ENCODE results near the gene SHC1. TPM values are rescaled to one million over a fixed set of nuclear protein-coding genes. Genes with fewer than 3 reads are reported as not detected.
"Not testable (repeated sequence)": the region's sequence is repeated elsewhere in the genome, so short reads cannot be mapped to it uniquely, and the experiment has no call there.

The SHC1 gene
- total RNA-seq, 1 experiment from 2014 or later, result 199 TPM

DNA sequence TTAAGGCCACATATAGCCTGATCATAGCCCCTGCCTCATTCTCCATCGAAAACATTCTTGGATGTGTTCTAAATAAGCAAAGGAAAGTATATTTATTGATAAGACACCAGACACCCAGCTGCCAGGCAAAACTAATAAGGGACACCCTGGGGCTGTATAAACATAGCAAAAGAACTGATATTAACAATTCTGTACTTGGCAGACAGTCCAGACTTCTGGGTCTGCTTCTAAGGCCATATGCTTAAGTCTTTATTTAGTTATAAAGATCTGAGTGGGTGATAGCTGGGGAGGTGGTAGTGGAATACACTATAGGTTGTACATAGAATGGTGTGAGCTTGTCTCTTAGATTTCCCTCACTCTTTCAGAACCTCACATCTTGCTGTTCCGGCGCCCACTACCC lies 7.8 kb upstream of the SHC1 start:
- peaks cover 34% of the 10 kb centered on the region for H3K36me3 Mint-ChIP-seq
- CTCF ChIA-PET, result interaction anchor here (4.3 kb wide), 1 partner anchor 21 kb away, joined by 14 read pairs; no protein-coding TSS in a partner anchor
- TF ChIP-seq ZBTB21 (CRISPR knock-in tag; IDR thresholded peaks at IDR 0.05; ENCODE audit: borderline replicate concordance), result no peak
- TF ChIP-seq GTF2I (CRISPR knock-in tag; conservative IDR thresholded peaks at IDR 0.05), result no peak
- no peak for TF ChIP-seq OVOL2 (CRISPR knock-in tag; IDR thresholded peaks at IDR 0.05; ENCODE audit: borderline replicate concordance)
- no peak for TF ChIP-seq RELA (CRISPR knock-in tag; IDR thresholded peaks at IDR 0.05; ENCODE audit: borderline replicate concordance)
- TF ChIP-seq, protein P1, sequence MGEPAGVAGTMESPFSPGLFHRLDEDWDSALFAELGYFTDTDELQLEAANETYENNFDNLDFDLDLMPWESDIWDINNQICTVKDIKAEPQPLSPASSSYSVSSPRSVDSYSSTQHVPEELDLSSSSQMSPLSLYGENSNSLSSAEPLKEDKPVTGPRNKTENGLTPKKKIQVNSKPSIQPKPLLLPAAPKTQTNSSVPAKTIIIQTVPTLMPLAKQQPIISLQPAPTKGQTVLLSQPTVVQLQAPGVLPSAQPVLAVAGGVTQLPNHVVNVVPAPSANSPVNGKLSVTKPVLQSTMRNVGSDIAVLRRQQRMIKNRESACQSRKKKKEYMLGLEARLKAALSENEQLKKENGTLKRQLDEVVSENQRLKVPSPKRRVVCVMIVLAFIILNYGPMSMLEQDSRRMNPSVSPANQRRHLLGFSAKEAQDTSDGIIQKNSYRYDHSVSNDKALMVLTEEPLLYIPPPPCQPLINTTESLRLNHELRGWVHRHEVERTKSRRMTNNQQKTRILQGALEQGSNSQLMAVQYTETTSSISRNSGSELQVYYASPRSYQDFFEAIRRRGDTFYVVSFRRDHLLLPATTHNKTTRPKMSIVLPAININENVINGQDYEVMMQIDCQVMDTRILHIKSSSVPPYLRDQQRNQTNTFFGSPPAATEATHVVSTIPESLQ (CRISPR knock-in tag; IDR thresholded peaks at IDR 0.05), result no peak
- TF ChIP-seq JAZF1 (CRISPR knock-in tag; IDR thresholded peaks at IDR 0.05), result no peak
- POLR2A ChIA-PET, result no interaction called here
- peaks cover 2% of the 10 kb centered on the region; the same call in 1 of the 2 replicates for H3K4me1 Mint-ChIP-seq
- no peaks in the 10 kb centered on the region for H3K27me3 Mint-ChIP-seq (ENCODE audit: low read depth)
- no peak overlapping the region for H3K4me3 Mint-ChIP-seq
- no peak overlapping the region for H3K27ac Mint-ChIP-seq
- H3K9me3 Mint-ChIP-seq, result no peaks in the 10 kb centered on the region
- no peak for ATAC-seq
- DNase-seq (ENCODE audit: low spot score), result no peak

DNA sequence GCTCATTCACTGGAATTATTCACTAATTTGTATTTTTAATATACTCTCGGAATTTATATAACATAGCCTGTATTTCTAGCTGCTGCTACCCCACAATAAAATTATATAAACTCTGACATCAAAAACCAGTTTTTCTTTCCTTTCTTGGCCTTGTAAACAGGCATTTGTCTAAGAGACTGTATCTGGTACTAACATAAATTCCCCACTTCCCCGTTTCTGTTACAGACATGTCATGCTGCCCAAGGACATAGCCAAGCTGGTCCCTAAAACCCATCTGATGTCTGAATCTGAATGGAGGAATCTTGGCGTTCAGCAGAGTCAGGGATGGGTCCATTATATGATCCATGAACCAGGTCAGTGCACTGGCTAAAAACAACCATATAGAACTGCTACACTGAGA lies 7.2 kb upstream of the SHC1 start:
- H3K4me3 Mint-ChIP-seq; H3K27me3 Mint-ChIP-seq (ENCODE audit: low read depth); H3K9me3 Mint-ChIP-seq; ATAC-seq; POLR2A ChIA-PET; H3K4me1 Mint-ChIP-seq; DNase-seq (ENCODE audit: low spot score): not testable (repeated sequence)
- Mint-ChIP-seq H3K27ac (peak overlapping the region; percentile 64; the same call in 1 of the 2 replicates), H3K36me3 (peaks cover 34% of the 10 kb centered on the region)
- CTCF ChIA-PET, result interaction anchor here (4.3 kb wide), 1 partner anchor 22 kb away, joined by 14 read pairs; no protein-coding TSS in a partner anchor

DNA sequence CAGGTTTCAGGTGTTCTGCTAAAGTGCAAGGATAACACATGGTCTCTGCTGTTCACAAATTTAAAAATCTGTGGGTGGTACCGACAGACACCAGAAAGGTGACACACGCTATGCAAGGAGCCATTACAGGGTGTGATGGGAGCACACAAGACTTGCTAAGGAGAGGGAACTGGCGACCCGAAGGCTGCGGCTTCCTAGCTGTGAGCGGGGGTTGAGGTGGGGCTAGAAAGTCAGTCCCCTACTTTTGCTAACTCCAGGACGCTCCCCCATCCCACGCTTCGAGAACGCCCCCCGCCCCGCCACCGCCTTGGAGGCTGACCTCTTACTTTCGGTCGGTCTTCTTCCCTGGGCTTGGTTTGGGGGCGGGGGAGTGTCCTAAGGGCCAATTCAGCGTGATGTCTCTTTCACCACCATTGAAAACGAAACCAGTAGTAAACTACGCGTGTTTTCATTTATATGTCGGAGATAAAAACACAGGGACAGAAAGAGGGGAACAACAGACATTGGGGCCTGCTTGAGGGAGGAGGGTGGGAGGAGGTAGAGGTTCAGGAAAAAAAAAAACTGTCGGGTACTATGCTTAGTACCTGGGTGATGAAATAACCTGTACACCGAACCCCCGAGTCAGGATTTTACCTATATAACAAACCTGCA lies 5.0 kb upstream of the SHC1 start:
- H3K4me1 Mint-ChIP-seq, result peaks cover 23% of the 10 kb centered on the region
- H3K9me3 Mint-ChIP-seq, result no peaks in the 10 kb centered on the region
- H3K4me3 Mint-ChIP-seq, result no peak overlapping the region
- peaks cover 24% of the 10 kb centered on the region for H3K36me3 Mint-ChIP-seq
- ATAC-seq, result no peak
- ChIA-PET CTCF (interaction anchor here (0.6 to 4.3 kb wide), 4 partner anchors 24 to 87 kb away, joined by 3 to 20 read pairs (median 8); partner anchors contain the start of gene EFNA4), POLR2A (interaction anchor here (1.8 kb wide), 1 partner anchor 24 kb away, joined by 6 read pairs; no protein-coding TSS in a partner anchor)
- DNase-seq (ENCODE audit: low spot score), result peak; percentile 46
- TF ChIP-seq, protein P2, sequence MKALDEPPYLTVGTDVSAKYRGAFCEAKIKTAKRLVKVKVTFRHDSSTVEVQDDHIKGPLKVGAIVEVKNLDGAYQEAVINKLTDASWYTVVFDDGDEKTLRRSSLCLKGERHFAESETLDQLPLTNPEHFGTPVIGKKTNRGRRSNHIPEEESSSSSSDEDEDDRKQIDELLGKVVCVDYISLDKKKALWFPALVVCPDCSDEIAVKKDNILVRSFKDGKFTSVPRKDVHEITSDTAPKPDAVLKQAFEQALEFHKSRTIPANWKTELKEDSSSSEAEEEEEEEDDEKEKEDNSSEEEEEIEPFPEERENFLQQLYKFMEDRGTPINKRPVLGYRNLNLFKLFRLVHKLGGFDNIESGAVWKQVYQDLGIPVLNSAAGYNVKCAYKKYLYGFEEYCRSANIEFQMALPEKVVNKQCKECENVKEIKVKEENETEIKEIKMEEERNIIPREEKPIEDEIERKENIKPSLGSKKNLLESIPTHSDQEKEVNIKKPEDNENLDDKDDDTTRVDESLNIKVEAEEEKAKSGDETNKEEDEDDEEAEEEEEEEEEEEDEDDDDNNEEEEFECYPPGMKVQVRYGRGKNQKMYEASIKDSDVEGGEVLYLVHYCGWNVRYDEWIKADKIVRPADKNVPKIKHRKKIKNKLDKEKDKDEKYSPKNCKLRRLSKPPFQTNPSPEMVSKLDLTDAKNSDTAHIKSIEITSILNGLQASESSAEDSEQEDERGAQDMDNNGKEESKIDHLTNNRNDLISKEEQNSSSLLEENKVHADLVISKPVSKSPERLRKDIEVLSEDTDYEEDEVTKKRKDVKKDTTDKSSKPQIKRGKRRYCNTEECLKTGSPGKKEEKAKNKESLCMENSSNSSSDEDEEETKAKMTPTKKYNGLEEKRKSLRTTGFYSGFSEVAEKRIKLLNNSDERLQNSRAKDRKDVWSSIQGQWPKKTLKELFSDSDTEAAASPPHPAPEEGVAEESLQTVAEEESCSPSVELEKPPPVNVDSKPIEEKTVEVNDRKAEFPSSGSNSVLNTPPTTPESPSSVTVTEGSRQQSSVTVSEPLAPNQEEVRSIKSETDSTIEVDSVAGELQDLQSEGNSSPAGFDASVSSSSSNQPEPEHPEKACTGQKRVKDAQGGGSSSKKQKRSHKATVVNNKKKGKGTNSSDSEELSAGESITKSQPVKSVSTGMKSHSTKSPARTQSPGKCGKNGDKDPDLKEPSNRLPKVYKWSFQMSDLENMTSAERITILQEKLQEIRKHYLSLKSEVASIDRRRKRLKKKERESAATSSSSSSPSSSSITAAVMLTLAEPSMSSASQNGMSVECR (CRISPR knock-in tag; IDR thresholded peaks at IDR 0.05; ENCODE audit: borderline replicate concordance), result no peak
- TF ChIP-seq, protein P3, sequence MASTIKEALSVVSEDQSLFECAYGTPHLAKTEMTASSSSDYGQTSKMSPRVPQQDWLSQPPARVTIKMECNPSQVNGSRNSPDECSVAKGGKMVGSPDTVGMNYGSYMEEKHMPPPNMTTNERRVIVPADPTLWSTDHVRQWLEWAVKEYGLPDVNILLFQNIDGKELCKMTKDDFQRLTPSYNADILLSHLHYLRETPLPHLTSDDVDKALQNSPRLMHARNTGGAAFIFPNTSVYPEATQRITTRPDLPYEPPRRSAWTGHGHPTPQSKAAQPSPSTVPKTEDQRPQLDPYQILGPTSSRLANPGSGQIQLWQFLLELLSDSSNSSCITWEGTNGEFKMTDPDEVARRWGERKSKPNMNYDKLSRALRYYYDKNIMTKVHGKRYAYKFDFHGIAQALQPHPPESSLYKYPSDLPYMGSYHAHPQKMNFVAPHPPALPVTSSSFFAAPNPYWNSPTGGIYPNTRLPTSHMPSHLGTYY (CRISPR knock-in tag; IDR thresholded peaks at IDR 0.05), result no peak
- TF ChIP-seq PRRX2 (CRISPR knock-in tag; IDR thresholded peaks at IDR 0.05) (0 out of 2 replicates have a peak, but pooled peaks have one; percentile 7), EMX1 (CRISPR knock-in tag; IDR thresholded peaks at IDR 0.05) (no peak), CREB1 (CRISPR knock-in tag; IDR thresholded peaks at IDR 0.05) (no peak), SP1 (CRISPR knock-in tag; conservative IDR thresholded peaks at IDR 0.05) (no peak)
- no peaks in the 10 kb centered on the region for H3K27me3 Mint-ChIP-seq (ENCODE audit: low read depth)
- no peak overlapping the region for H3K27ac Mint-ChIP-seq
